Central memory CD4-positive, alpha-beta T cell (primary cell): ENCODE results near the gene GRM3.
"Not testable (repeated sequence)": the region's sequence is repeated elsewhere in the genome, so short reads cannot be mapped to it uniquely, and the experiment has no call there.

ENCODE experiments used
- DNase-seq: peaks from one replicate; pipeline ENCODE4 v3.0.0; 2022
- total RNA-seq, 3 experiments: gene quantifications; one replicate each; lab custom pipeline; 2026; lab: John Stamatoyannopoulos, UW

The GRM3 gene
- 0 reads per million in 3 experiments for total RNA-seq

GRCh38 chr7:86643561-86644281, at the start of gene GRM3:
Gene GRM3, plus strand, starts transcription at chr7:86643909. Its CDS starts 121,237 bp downstream, at chr7:86765146.
- DNase-seq: no peak

DNA sequence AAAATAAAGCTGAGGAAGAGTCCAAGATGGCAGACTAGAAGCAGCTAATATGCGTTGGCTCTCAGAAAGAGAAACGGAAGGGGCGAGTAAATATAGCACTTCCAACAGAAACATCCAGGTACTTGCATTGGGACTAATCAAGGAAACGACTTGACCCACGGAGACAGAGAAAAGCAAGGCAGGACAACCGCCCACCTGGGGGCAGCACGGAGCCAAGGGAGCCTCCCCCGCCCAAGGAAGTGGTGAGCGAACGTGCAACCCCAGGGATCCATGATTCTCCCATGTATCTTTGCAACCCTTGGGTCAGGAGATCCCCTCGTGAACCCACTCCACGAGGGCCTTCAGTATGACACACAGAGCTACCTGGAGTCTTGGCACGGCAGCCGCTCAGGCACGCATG, 45.4 kb upstream of the GRM3 start:
- no peak for DNase-seq

DNA sequence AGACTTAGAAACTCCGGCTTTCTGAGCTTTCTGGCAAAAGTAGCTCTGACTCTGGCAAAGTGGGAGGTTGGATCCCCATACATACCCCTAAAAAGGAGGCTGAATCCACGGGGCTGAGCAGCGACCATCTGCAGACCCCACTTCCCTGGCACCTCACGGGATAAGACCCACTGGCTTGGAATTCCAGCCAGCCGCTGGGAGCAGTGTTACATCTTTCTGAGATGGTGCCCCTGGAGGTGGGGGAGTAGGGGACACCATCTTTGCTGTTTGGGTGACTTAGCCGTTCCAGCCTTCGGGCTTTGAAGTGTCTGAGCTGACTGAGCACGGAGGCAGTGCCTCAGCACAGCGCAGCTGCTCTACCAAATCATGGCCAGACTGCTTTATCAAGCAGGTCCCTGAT, 45.0 kb upstream of the GRM3 start:
- DNase-seq: no peak

- DNase-seq: no peak
Observed at GRCh38 chr7:86600506-86601290, 43.0 kb upstream of the GRM3 start.

DNA sequence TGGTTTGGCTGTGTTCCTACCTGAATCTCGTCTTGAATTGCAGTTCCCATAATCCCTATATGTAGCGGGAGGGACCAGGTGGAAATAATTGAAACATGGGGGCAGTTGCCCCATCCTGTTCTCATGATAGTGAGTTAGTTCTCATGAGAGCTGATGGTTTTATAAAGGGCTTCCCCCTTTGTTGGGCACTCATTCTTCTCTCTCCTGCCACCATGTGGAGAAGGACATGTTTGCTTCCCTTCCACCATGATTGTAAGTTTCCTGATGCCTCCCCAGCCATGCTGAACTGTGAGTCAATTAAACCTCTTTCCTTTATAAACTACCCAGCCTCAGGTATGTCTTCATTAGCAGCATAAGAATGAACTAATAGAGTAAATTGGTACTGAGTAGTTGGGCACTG, 28.0 kb upstream of the GRM3 start:
- not testable (repeated sequence) for DNase-seq

- DNase-seq: no peak
Observed at GRCh38 chr7:86644282-86645224, 844 bp downstream of the GRM3 start.

DNA sequence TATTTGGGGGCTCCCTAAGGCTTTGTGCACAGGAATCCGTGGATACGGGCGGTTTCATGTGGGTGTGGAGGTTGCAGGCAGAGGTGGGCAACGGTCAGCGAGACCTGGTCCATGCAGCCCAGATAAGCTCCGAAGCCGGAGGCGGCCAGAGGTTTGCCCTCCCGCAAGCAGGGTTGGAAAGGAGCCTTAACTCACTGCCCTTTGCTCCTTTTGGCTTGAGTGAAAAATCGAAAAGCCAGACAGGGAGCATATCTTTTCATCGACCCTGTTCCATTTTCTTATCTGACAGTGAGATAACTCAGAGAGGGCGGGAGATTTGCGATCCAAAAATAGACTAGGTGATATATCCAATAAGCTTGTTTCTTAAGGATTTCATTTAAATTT, 1.5 kb downstream of the GRM3 start:
- DNase-seq: no peak

- DNase-seq: no peak
Observed at GRCh38 chr7:86645676-86646276, 2.1 kb downstream of the GRM3 start.

DNA sequence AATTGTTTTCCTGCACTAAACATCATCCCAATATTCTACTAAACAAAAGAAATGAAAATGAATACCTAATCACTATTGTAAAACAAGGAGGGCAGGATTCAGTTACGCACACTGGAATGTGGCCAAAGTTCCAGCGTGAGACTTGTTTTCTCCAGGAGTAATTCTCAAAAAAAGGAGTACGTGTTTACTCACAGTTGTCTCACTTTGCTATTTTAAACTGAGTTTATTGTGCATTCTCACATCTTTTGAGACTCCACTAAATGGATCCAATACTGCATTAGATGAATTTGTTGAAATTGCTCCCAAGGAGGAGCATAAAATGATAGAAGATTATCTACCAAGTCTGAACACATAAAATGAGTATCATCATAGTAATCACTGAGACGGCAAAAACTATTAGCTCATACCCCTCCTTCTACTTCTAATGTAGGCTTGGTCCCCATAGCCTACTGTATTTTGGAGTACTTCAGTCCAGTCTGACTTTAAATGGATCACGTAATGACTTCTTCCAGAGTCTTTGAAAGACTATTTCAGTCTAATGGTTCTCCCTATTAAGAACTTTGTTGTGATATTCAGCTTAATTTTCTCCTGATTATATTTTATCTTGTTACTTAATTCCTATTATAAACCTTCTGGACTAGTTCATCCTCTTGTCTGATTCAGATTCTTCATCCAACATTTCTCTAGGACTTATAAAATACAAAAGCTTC, 3.8 kb downstream of the GRM3 start:
- no peak for DNase-seq

DNA sequence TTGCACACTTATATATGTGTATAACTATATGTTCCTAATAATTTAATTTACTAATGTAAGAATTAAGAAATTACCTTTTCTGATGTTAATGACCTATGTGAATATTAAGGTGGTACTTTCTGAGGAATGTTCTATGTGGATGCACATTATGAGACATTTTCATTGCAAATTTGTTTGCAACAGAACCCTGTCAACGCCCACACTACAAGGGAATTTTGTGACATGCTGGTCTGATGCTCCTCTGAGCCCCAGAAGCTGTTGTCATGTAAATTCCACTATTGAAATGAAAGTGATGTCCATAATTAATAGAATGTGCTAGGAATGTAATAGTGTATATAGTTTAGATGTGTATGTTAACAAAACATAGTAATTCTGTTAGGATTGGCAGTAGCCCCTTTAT, 4.5 kb downstream of the GRM3 start:
- no peak for DNase-seq

DNA sequence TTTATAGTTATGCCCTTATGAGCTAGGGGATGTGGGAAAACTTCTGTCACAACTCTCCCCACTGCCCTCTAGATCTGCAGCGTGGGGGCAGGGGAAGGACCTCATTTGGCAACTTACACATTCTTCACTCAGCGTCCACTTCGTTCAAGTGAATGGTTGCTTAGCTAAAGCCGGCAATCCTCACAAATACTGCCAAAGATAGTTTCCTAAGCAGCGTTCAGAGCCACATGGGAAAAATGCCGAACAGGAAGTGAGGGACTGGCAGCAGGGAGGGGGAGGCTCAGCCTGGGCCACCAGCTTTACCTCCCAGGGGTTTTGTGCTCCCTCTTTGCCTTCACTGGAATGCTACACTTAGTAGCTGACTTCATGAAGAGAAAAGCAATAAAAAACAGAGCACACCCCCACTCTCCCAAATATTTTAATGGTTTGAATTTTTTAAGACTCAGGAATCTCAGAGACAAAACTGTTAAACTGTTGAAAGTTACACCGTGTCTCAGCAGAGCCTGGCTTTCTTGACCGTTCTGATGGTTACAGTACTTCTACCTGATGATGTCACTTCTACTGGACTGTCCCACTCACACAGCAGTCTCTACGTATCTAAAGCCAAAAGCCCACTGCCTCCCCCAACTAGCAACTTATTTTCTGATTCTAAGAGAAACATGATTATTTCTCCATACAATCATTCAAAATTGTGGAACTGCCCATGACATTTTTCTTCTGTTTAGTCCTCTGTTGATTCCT, 10.4 kb downstream of the GRM3 start:
- DNase-seq: no peak

- no peak for DNase-seq
Observed at GRCh38 chr7:86657948-86658347, 14.2 kb downstream of the GRM3 start.

DNA sequence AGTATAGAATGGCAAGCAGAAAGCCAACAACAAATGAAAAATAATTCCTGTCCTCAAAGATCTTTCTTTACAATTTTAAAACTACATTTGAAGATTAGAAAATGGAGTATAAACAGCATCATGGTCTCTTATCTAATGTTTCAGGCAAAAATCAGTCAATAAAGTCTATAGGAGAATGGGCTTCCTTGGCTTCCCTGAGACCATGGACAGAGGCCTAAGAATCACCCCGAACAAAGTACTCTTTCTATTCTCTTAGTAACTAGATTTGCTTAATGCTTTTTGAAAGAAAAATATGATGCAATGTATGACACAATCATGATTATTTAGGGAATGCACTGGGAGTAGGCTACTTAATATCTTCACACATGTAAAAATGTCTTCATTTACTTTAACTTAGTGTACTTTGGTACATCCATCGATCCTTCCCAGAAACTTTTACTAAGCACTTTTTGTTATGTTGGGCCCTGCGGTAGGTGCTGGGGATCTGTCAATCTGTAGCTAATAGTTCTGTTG, 17.3 kb downstream of the GRM3 start:
- no peak for DNase-seq

DNA sequence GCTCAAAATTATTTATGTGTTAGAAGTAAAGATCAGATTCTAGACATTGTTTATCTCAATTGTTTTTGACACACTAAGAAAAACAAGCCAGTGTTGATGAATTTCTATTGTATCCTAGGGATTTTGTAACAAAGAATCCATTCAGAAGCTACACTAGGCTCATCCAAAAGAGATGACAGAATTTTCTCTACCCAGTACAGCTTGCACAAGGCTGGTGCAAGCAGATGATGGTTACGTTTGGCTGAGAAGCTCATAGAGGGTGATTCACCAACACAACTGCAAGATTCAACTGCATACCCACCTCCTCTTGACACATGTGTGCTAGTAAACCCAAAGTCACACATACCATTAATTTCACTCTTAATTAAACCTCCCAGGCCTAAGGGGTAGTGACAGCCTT, 20.8 kb downstream of the GRM3 start:
- DNase-seq: no peak

GRCh38 chr7:86664991-86665390, 21.3 kb downstream of the GRM3 start:
- DNase-seq: no peak

GRCh38 chr7:86665669-86666068, 22.0 kb downstream of the GRM3 start:
- DNase-seq: no peak

DNA sequence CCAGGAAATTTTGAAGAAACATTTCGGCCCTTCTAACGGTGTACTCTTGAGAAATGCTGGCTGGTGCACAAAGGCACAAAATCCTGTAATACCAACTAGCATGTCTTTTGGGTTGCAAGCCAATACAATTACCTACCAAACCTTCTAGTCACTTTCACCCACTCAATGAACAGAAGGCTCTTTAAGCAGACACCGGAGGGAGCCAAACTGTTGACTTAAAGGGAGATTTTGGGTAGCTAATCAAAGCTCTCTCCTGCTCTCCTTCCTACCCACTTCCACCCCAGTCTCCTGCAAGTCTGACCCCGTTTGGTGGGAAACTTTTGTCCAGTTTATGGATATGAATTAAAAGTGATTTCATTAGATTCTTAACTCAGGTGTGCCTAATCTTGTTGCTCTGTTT, 24.0 kb downstream of the GRM3 start:
- no peak for DNase-seq

- no peak for DNase-seq
Observed at GRCh38 chr7:86668315-86668714, 24.6 kb downstream of the GRM3 start.

DNA sequence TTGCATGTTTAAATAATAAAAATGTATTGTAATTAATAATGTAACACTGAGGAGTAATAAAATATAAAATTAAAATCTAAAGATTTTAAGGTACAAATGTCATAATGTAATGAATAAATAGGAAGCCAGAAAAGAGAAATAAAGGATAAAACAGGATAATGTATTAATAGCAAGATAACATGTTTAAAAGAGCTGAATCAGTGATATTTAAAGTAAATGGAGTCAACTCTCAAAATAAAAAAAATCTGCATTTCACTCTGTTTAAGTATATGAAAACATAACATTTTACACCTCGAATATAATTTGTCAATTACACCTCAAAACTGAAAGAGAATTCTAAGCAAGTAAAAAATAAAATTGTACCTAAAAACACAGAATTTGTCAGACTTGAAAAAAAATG, 44.1 kb downstream of the GRM3 start:
- no peak for DNase-seq

DNA sequence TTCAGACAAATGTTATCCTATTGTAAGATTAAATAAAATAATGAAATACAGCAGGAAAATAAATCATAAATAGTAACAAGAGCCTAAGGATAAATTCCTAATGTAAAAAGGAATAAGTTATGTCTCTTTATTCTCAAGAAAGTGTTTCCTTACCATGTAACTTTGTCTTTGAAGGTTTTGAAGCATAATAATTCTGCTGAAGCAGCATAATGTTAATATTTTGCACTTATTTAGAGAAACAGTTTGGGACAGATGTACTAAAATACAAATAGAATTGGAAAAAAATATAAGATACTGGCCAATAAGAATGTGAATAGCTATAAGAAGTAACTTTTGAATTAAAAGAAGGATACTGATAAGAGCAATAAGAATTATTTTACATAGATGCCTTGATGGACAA, 45.7 kb downstream of the GRM3 start:
- DNase-seq: no peak

DNA sequence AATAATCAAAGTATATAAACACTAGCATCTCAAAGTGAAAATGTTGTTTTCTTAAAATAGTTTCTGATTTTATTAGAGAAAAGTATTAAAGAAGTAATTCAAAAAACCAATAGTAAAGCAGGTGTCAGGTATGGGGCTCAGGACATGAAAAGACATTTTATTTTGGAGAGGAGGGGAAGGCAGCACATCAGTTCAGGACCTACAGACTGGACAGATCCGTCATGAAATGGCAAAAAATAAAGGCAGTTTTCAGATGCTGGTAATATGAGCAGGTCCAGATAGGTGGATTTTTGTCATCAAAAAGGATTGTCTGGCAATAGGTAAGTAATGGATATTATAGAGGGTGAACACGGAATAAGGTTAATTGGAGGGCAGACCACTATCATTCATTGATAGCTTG, 49.0 kb downstream of the GRM3 start:
- no peak for DNase-seq
